HG03135 (cell line): ENCODE results near the gene MIPEP.

Experiments
- ATAC-seq: cut with Tn5 transposase; IDR thresholded peaks from one replicate; pipeline ENCODE4 v1.9.1; 2021; ENCODE audit warnings: mild to moderate bottlenecking, moderate library complexity; ENCODE audit not compliant: unreplicated experiment

The MIPEP gene

DNA sequence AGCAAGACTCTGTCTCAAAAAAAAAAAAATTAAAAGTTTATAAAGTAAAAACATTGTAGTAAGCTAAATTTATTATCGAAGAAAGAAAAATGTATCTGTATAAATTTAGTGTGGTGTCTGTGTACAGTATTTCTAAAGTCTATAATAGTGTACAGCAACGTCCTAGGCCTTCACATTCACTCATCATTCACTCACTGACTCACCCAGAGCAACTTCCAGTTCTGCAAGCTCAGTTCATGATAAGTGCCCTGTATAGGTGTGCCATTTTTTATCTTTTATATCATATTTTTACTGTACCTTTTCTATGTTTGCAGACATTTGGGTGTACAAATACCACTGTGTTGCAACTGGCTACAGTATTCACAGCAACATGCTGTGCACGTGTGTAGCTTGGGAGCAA, 200.9 kb downstream of the MIPEP start:
- ATAC-seq, result no peak

- ATAC-seq, result no peak
Observed at GRCh38 chr13:23687614-23688013, 201.6 kb downstream of the MIPEP start.

- ATAC-seq, result no peak
Observed at GRCh38 chr13:23686948-23687347, 202.3 kb downstream of the MIPEP start.

GRCh38 chr13:23685416-23685815, 203.8 kb downstream of the MIPEP start:
- no peak for ATAC-seq

DNA sequence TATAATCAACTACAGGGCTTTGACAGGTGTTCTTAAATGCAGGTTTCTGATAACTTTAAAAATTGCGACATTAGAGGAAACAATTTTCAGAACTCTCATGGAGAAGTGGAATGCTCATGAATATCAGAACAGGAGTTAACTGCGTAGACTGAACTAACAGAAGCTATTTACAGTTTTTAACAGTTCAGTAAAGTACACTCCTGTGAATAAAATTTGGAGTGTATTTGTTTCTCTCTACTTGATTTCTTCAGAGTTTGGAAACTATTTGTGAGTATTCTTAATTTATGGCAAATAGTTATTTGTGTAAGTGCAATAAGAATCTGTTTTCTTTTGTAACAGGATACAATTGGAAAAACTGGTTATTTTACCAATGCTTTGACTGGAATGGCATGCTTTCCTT, 204.6 kb downstream of the MIPEP start:
- no peak for ATAC-seq

DNA sequence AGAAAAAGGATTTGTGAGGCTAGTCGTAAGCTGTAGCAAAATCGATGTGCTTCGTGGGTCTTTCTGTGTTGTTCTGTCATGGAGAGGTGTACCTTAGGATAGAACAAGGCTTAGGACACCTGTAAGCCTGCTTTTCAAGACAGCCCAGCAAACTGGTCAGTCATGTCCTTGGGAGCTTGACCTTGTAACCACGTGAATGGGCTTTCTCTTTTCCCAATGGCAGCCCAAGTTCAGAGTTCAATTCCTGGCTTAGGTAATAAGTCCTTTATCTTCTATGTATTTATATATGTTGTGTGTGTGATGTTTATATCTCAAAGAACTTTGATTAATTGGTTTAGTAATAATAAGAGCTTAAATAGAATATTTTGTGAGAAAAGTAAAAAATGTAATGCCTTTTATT, 206.1 kb downstream of the MIPEP start:
- ATAC-seq, result no peak

GRCh38 chr13:23680845-23681669, 208.1 kb downstream of the MIPEP start:
- no peak for ATAC-seq
